ELF-1 (cell line): Measurements from ENCODE around the gene CIT.
"Not testable (repeated sequence)": the region's sequence is repeated elsewhere in the genome, so short reads cannot be mapped to it uniquely, and the experiment has no call there.

Source experiments
- DNase-seq: peaks from one replicate; pipeline ENCODE4 v3.0.0-alpha.2; 2016; ENCODE audit warnings: low read depth, low spot score

Gene CIT

GRCh38 chr12:119742700-119743099 lies 134.4 kb downstream of the CIT start:
- DNase-seq = no peak

GRCh38 chr12:119740830-119741229 lies 136.3 kb downstream of the CIT start:
- no peak for DNase-seq

GRCh38 chr12:119735079-119735478 lies 142.0 kb downstream of the CIT start:
- no peak for DNase-seq

- DNase-seq = no peak
These were observed 146.7 kb downstream of the CIT start for GRCh38 chr12:119730381-119730780.

GRCh38 chr12:119729871-119730270 lies 147.2 kb downstream of the CIT start:
- DNase-seq = no peak

- no peak for DNase-seq
These were observed 148.7 kb downstream of the CIT start for GRCh38 chr12:119728444-119728745.

GRCh38 chr12:119727600-119728443 lies 149.3 kb downstream of the CIT start:
- DNase-seq = no peak

GRCh38 chr12:119725523-119725922 lies 151.6 kb downstream of the CIT start:
- DNase-seq = no peak

- no peak for DNase-seq
These were observed 155.8 kb downstream of the CIT start for GRCh38 chr12:119721306-119721705.

GRCh38 chr12:119720349-119720748 lies 156.8 kb downstream of the CIT start:
- no peak for DNase-seq

GRCh38 chr12:119718141-119718540 lies 159.0 kb downstream of the CIT start:
- no peak for DNase-seq

- DNase-seq = no peak
These were observed 161.9 kb downstream of the CIT start for GRCh38 chr12:119715268-119715620.

- no peak for DNase-seq
These were observed 162.4 kb downstream of the CIT start for GRCh38 chr12:119714614-119715267.

- DNase-seq = no peak
These were observed 163.5 kb downstream of the CIT start for GRCh38 chr12:119713551-119714031.

GRCh38 chr12:119712721-119713120 lies 164.4 kb downstream of the CIT start:
- DNase-seq = no peak

- no peak for DNase-seq
These were observed 165.4 kb downstream of the CIT start for GRCh38 chr12:119711693-119712092.

GRCh38 chr12:119710965-119711551 lies 166.1 kb downstream of the CIT start:
- no peak for DNase-seq

GRCh38 chr12:119710374-119710964 lies 166.7 kb downstream of the CIT start:
- DNase-seq = no peak

- not testable (repeated sequence) for DNase-seq
These were observed 170.7 kb downstream of the CIT start for GRCh38 chr12:119706427-119706826.

- DNase-seq = no peak
These were observed 171.9 kb downstream of the CIT start for GRCh38 chr12:119705182-119705581.

GRCh38 chr12:119704065-119704747 lies 172.9 kb downstream of the CIT start:
- DNase-seq = no peak

- DNase-seq = no peak
These were observed 177.0 kb downstream of the CIT start for GRCh38 chr12:119700078-119700477.
